ENCODE data around the gene HIVEP2.

DNA sequence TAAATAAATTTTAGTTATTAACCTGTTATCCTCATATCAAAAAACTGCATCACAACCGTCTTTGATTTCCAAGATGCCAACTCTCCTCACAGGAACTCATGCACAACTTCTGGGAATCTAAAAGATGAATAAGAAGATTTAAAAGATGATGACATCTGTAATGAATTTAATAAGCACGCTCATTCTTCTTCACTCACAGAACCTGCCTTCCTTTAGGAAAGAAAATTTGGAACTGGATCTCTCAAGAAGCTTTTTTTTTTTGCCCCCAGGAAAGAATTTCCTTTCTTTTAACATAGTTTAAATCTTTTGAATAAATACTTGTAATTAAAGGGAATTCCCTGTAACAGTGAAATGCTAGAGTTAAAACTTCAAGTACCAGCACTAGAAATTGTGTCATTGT lies 161.5 kb downstream of the HIVEP2 start:
- TF ChIP-seq, protein P1, sequence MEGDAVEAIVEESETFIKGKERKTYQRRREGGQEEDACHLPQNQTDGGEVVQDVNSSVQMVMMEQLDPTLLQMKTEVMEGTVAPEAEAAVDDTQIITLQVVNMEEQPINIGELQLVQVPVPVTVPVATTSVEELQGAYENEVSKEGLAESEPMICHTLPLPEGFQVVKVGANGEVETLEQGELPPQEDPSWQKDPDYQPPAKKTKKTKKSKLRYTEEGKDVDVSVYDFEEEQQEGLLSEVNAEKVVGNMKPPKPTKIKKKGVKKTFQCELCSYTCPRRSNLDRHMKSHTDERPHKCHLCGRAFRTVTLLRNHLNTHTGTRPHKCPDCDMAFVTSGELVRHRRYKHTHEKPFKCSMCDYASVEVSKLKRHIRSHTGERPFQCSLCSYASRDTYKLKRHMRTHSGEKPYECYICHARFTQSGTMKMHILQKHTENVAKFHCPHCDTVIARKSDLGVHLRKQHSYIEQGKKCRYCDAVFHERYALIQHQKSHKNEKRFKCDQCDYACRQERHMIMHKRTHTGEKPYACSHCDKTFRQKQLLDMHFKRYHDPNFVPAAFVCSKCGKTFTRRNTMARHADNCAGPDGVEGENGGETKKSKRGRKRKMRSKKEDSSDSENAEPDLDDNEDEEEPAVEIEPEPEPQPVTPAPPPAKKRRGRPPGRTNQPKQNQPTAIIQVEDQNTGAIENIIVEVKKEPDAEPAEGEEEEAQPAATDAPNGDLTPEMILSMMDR (IDR thresholded peaks at IDR 0.05 in 8 of 11, conservative IDR thresholded peaks at IDR 0.05 in 3 of 11), result no peak
- TF ChIP-seq POLR2AphosphoS5 (IDR thresholded peaks at IDR 0.05), result no peak
